Measurements from ENCODE around the gene FGF14.
A peak's percentile ranks its signal among the peaks of the same experiment; 100 is the strongest.

The FGF14 gene

DNA sequence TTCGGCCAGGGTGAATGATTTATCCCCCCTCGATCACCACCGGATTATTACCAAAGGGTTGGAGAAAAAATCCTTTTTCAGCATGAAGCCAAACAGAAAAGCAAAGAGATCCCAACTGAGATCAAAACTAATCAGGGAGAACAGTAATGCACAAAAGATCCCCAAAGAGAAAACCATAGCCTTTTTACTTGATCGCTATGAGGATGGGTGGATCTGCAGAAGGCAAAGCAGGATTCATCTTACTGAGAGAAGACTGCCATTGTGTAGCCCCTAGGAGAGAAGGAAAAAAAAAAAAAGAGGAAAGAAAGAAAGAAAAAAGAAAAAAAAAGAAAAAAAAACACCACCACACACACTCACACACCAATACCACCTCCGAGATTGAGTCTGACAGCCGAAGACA is at the start of gene FGF14:
Gene FGF14 (minus strand): TSS at position 283 of the 400 bp plus-strand sequence.
- no peak for DNase-seq

DNA sequence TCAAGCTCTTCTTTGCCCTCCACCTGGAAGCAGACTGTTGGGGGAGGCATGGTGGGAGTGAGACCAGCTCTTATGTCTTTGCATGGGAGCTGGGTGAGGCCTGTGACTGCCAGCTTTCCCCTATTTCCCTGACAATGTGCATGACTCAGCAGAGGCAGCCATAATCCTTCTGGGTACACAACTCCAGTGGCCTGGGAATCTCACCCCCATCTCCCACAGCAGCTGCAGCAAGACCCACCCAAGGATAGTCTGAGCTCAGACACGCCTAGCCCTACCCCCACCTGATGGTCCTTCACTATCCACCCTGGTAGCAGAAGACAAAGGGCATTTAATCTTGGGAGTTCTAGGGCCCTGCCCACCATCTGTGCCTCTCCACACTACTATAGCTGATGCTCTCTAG is 41.4 kb upstream of the FGF14 start:
- DNase-seq, result no peak

DNA sequence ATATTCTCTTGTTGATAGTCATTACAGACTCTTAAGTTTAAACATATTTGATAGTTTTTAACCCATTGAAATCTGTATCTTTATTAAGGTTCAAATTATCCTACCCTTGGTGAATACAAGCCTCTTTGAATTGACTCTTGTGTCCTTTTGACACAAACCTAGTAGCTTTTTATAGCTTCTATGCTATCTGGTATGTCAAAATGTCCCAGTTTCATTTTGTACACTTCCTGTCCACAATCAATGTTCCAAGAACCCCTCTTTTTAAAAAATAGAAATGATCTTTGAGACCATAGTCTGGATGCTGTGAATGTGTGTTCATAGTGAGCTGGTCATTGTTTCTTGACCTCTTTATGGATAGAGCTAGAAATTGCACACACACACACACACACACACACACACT is 39.2 kb upstream of the FGF14 start:
- DNase-seq, result no peak

DNA sequence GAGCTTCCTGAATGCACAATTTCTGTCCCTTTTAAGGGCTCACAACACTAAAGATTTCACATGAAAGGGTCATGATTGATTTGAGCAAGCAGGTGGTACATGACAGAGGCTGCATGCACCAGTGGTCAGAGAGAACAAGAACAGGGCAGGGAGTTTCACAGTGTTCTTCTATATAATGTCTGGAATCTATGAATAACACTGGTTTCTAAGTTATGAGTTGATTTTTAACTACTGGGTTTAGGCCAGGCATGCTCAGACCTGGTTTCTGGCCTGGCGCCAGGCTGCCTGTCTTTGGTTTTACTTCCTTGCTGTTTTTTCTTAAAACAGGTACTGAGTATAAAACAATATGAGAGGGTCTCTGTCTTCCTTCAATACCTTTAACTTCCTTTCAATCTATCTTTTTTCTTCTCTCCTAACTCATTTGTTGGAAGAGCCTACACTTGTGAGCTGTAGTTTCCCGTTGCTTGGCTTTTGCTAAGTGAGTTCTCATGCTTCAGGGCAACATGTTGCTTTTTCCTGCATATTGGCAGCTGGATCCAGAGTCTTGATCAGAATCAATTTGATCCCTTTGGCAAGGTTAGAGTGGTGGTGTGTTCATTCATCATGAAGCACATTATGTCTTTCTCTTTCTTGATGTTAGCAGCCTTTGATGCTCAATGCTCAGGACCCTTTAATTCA is 38.5 kb upstream of the FGF14 start:
- no peak for DNase-seq

DNA sequence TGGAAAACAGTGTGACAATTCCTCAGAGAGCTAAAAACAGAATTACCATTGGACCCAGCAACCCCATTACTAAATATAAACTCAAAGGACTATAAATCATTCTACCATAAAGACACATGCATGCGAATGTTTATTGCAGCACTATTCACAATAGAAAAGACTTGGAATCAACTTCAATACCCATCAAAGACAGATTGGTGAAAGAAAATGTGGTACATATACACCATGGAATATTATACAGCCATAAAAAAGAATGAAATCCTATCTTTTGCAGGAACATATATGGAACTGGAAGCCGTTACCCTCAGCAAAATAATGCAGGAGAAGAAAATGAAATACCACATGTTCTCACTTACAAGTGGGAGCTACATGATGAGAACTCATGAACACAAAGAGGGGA is 20.8 kb upstream of the FGF14 start:
- DNase-seq, result no peak

DNA sequence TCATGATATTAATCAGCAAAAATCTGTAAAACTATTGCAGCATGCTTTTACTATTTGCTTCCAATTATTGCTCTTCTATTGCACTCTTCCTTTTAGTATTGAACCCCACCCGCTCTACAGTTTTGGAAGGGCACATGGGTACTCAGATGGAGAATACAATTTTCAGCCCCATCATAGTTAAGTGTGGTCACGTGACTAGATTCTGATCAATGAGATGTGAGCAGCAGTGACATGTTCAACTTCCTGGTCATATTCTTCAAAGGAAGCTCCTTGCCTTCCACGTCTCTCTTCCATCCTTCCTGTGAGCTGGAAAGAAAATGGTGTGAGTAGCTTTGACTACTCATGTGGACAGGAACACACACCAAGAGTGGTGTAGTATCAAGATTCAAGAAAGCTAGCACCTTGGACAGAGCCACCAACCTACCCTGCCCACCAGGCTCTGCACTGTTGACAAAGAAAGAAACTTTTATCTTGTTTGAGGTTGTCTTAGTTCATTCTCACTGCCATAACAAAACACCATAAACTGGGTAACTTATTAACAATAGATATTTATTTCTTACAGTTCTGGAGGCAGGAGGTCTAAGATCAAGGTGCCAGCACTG is 3.8 kb upstream of the FGF14 start:
- no peak for DNase-seq

DNA sequence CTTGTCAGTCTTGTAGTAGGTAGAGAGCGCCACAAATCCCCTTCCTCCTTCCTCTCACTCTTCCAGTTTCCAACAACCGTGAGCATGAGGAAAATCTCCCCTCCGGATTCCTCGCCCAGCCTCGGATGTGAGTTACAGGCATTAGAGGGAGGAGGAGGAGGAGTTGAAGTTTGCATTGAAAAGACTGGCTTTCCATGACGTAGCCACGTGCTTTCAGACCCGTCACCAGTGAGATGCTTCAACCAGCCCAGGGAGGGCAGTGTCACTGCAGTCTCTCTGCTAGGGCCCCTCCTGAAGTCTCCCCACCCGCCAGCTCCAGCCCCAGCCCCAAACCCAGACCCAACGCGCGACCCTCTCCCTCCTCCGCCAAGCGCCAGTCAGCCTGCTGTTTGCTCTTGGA is 442 bp upstream of the FGF14 start:
- peak; percentile 31 to 35 for DNase-seq

DNA sequence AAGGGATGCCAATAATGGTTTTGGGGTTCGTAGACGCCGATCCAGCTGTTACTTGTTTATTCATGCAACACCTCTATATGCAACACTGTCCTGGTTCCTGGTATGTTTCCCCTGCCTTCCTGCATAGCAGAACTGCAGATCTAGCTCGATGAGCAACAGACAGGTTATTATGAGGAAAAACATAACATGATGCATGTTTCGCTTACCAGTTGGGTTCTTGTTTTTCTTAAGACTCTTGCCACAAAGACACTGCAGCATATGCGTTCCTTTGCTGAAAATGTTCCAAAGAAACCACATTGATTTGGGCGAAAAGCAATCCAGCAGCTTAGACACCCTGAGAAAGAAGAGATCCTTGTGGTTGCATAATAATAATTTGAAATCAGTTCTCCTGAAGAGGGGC is 583 bp downstream of the FGF14 start:
- no peak for DNase-seq

DNA sequence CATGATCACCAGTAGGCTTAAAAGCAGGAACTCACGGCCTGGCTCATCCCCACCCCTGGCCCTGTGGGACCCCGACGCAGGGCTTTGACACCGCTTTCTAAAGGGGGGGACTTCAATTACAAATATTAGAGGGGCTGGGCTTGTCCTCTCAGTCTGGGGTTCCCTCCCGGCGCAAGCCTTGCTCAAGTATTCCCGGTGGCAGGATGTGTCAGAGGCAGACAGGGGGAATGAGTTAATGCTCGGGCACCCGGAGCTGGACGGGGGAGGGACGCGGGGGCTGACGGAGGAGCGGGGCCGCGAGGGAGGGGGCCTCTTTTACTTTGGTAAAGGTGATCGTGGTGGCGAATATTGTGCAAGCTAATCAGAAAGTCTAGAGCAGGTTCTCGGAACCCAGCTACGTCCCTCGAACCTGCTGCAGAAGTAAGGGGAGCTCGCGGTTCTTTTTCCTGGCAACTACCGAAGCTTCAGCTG is 1.1 kb downstream of the FGF14 start:
- DNase-seq, result no peak

DNA sequence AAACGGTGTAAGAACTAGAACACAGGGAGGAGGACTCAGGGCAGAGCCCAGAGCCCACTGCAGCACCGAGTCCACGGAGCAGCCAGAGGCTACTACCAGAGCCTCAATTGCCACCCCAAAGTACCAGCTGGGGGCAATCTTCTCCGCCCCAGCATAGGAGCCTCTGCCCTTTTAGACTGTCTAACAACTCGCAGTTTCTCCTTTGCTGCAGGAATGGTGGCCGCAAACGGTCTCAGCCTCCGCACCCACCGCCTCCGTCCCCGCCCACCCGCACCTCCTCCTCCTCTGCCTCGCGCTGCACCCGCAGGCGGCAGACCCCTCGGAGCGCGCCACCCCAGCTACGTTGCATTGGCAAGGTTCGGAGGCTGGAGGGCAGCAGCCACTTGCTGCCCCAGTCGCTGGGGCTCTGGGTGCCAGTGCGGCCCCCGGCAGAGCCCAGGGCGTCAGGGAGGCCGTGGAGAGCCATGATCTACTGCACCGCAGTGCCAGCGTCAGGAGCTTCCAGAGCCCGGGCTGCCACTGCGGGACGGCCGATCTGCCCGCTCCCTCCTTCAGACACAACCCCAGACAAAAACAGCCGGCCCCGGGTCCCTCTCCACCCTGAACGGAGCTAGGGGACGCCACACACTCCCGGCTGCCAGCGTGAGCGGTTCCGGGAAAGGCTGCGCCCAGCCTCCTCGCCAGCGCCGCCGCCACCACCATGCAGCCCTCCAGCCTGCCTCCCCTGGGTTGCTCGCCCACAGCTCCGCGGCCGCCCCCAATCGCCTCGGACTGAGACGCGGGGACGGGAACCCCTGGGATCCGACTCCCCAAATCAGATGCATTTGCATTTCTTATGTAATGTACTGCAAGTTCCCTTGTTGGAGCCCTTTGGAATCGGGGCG is 1.8 kb downstream of the FGF14 start:
- DNase-seq, result peak in 1 of 2 donors; percentile 22

DNA sequence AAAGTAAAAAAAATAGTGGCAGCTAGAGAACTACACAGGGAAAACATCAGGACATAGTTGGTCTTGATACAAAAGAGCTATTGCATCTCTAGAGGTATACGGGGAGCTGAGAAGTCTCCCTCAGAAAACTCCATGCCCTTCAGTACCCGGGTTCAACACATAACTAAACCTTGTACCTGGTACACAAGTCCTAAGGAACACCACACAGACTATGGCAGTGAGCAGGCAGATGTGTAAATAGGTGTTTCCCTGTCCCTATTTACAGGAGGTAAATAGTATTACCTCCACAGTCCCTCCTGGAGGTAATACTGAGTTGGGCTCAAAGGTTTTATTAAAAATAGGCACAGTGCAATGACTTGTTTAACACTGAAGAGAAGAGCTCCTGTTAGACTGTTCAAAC is 5.9 kb downstream of the FGF14 start:
- no peak for DNase-seq

DNA sequence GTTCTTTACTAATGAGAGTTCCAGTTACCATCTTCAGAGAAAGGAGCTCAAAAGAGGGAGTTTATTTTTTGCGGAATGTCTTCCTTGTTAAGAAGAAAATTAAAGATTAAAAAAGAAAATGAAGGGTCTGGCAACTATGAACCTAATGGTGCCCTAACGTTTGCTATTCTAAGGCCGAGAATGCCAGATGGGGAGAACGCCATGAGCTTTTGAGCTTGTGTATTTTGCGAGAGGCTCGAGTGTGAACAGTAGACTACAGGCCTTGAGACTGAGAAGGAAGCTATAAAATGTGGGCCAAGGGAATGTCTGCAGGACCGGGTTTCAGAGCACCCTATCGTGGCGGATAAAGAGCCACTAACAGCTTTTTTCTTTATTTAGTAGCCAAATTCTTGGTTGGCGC is 6.7 kb downstream of the FGF14 start:
- DNase-seq, result no peak

DNA sequence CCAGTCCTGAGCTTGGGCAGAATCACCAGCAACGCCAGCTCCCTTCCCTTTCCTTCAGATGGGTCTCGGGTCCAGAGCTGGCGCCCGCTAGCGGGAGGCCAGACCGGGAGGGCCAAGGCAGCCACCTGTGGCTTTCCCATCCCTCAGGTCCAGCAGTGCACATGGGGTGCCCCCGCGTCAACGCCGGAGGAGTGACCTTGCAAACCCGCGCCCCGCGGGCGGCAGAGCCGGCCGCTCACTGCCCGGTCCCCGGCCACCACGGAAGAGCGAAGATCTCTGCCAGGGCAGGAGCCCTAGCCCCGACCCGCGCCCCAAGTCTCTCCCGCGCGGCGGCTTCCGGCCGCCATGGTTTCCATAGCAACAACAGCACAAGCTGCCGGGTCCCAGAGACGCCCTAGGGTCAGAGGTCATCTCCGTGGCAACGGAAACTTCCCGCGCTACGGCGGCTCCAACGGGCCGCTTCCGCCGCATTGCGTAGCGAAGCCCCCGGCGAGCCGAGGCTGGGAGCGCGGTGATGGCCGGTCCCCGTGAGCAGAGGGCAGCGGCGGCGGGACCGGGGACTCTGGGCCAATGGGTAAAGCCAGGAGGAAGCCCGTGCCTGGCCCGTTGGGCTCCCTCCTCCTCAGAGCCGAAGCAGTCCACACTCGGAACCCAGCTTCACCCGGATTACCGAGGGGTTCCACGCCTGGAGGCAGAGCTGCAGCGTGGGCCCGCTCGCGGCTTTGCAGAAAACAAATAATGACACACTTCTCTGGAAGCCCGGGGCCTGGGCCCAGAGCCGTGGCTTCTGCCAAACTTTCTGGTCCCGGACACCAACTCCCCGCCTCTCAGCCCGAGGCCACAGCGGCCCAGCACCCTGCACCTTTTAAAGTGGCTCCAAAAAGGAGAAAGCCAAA is 7.4 kb downstream of the FGF14 start:
- DNase-seq, result peak; percentile 96 to 97

DNA sequence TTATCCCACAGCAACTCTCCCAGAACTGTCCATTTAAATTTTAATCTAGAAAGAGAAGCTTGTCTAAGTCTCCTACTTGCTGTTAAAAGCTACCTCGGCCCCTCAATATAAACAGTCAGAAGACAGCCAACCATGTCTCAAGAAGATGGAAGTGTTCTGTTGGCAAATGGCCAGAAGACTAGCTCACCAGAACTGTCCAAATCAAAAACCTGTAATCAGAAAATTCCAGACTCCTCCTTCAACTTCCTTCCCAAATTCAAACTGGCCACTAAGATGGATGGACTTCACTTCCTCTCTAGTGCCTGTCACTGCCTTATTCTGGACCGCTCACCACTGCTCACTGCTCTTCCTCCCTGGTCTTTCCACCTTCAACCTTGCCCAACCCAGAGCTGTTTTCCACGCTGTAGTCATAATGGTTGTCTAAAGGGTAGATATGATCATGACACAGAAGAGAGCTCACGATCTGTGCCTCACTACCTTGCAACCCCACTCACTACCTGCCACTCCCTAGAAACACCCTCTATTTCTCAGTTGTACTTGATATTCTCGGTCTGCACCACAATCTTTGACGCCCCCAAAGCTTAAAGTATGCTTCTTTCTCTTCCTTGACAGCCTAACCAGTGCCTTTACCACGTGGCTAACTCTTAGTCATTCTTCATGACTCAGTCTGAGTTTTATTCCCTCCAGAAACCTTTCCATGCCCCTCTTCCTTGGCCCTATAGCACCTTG is 9.2 kb downstream of the FGF14 start:
- DNase-seq, result peak in 1 of 2 donors; percentile 37

DNA sequence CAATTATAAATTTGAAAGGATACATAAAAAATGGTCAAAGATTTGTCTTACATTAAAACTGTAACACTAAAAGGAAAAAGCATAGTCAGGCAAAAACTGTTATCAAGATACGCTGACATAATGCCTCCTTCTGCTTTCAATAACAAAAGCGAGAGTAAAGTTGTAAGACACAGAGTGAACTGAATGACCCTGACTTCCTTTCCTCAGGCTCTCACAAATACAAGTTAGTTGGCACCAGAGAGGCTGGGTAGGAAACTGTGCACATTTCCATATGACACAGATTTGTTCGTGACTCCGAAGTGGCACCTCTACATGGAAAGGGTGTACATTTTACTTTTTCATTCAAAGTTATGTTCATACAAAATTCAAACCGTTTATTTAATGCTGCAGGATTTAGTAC is 15.4 kb downstream of the FGF14 start:
- no peak for DNase-seq

DNA sequence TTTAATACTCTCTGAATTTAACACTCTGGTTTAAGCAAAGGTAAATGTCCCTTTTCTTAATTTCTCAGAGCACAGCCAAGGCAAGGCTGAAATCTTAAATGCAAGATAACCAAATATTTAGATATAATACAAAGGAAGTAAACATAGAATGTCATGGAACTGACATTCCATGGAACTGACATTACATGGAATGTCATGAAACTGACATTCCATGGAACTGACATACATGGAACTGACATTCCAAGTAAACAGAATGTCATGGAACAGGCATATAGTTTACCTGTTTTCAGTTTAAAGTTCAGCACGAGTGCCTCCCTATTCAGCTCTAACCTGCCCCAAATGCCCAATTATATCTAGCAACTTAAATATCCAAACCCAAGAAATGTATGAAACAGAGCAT is 21.8 kb downstream of the FGF14 start:
- no peak for DNase-seq

DNA sequence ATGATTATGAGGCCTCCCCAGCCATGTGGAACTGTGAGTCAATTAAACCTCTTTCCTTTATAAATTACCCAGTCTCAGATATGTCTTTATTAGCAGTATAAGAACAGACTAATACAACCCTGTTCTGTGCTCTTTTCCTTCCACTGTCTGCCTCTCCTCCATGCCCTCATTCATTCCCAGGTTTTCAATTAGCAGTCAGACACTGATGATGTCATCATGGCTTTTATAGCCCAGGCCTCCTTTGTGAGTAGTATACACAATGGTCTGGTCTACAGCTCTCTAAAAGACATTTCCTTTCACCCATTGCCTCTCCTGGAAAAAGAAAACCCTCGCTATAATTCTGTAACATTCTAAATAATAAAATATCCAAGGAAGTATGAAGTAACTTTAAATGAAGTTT is 25.5 kb downstream of the FGF14 start:
- no peak for DNase-seq

DNA sequence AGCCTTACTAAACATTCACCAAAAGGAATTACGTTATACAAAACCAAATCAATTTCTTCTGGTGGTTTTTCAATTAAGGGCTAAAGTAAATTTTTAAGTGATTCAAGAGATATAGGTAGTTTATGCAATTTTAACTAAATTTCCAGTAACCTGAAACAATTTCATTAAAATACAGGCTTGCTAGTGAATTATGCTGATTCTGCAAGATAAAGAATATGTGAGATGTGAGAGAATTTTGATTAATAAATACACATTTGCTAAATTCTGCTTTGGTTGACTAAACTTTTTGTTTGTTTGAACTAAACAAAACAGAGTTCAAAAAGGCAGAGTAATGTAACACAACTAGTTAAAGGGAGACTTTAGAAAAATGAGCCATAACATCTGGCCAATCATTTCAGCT is 27.1 kb downstream of the FGF14 start:
- DNase-seq, result no peak

DNA sequence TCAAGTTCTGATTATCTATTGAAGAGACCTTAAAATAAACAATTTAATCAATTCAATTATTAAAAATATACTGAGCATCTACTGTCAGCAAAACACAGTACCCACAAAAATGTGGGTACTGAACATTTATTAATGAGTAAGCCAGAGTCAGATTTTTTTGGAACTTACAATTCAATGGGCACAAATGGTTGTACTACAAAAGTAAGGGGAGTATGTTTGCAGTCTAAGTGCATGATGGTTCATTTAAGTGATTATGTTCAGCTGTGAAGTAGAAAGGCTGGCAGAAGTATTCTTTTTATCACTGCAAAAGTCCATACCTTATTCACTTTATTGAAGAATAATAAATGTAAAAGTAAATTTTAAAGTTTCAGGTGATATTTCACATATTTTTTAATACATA is 27.6 kb downstream of the FGF14 start:
- no peak for DNase-seq

DNA sequence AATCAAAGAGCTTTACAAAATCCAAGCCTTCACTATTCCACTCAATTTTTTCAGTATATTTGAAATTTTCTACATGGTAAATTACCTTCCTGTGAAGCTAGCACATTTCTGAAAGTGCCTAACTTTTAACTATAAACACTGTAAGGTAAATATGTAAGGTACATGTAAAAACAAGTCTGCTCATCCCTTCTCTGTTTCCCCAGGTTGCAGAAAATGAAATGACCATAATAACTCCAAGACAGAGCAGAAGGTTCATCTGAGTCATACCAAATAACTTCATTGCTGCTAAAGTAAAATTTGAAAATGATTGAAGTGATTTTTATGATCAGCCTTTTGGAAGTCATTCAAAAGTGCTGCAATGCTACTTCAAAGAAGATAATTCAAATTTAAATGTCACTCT is 28.6 kb downstream of the FGF14 start:
- DNase-seq, result no peak

DNA sequence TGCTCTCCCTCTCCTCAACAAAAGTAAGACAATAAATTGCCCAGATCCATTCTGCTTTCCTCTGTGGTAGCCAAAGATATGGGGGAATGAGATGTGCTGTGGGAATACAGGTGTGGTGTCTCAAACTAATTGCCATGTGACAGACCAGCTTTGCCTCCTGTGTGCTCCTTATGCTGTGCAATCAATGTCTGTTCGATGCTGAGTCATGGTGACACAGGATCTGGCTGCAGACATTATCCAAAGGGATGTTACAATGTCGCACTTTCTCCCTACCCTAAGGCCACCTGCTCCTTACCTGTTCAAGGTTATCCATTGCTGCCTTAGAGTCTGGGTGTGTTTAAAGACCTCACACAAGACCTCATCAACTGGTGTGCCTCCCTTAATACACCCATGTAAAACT is 32.5 kb downstream of the FGF14 start:
- no peak for DNase-seq

DNA sequence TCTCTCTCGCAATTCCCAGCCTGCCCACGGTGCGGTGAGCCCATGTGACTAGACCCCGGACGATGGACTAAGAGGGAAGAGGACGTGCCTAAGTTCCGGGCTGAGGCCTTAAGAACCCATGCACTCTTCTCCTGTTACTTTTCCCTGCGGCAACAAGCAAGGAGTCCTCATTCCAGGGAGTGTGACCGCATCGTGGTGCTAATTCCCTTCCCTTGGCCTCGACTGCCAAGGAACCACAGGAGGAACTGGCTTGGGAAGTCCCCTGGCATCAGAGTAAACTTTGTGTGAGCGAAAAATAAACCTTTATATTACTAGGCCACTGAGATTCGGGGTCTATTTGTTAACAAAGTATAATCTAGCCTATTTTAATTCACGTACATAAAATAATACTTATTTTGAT is 34.0 kb downstream of the FGF14 start:
- DNase-seq, result no peak
